Measurements from ENCODE around the gene NFKBIE.

DNA sequence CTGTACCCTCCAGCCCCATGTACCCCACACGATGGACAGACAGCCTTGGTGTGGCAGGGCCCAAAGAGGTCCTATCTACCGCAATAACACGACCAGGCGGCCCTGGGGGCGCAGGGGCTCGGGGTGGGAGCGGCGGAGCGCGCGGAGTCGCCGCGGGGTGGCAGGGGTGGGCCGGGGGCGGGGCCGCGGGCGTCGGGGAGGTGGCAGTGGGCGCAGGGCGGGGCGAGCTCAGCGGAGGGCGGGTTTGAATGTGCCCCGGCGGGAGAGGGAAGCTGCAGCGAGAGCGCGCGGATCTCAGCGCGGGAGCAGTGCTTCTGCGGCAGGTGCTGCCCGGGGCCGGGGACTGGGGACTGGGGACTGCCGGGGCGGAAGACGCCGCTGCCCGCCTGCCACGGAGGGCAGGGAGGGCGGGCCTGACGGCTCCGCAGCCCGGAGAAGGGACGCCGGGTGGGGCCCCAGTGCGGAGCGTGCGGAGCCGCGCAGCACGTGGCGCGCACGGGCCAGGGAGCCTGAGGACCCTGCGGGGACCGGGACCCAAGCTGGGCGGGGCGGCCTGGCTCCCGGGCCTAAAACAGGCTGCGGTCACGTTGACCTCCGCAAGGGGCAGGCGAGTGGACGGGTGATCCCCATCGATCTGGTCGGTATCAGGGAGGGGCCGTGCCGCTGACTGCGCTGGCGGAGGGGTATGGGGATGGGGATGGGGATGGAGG is 41.9 kb downstream of the NFKBIE start, which contains the start of gene SLC29A1:
- TF ChIP-seq SP1 (IDR thresholded peaks at IDR 0.05; ENCODE audit: low read depth) (no peak), YY1 (IDR thresholded peaks at IDR 0.05; ENCODE audit: extremely low read depth, insufficient replicate concordance, low read depth, low read length) (no peak), REST (IDR thresholded peaks at IDR 0.05; ENCODE audit: low read depth) (no peak), POLR2A (IDR thresholded peaks at IDR 0.05; ENCODE audit: borderline replicate concordance, extremely low read depth, insufficient read depth, insufficient read length) (peak; percentile 53)
- TF ChIP-seq, protein P1, sequence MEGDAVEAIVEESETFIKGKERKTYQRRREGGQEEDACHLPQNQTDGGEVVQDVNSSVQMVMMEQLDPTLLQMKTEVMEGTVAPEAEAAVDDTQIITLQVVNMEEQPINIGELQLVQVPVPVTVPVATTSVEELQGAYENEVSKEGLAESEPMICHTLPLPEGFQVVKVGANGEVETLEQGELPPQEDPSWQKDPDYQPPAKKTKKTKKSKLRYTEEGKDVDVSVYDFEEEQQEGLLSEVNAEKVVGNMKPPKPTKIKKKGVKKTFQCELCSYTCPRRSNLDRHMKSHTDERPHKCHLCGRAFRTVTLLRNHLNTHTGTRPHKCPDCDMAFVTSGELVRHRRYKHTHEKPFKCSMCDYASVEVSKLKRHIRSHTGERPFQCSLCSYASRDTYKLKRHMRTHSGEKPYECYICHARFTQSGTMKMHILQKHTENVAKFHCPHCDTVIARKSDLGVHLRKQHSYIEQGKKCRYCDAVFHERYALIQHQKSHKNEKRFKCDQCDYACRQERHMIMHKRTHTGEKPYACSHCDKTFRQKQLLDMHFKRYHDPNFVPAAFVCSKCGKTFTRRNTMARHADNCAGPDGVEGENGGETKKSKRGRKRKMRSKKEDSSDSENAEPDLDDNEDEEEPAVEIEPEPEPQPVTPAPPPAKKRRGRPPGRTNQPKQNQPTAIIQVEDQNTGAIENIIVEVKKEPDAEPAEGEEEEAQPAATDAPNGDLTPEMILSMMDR (IDR thresholded peaks at IDR 0.05 in 2 of 3, conservative IDR thresholded peaks at IDR 0.05 in 1 of 3; ENCODE audit: borderline replicate concordance in 1 of 3, insufficient read depth in 1 of 3, low read depth in 2 of 3, low read length in 2 of 3), result peak in 1 of 3 experiments; percentile 7; a peak in 2 of 6 replicates

All from HCT116 (cell line).